CD4-positive, alpha-beta T cell treated with Interleukin-6 at 100 ng/mL for 8 hours (primary cell): ENCODE results near the gene FAM237A.

ENCODE experiments used
- DNase-seq: peaks from one replicate; pipeline ENCODE4 v3.0.0-alpha.2; 2020; ENCODE audit warnings: mixed read lengths, low spot score

FAM237A gene

DNA sequence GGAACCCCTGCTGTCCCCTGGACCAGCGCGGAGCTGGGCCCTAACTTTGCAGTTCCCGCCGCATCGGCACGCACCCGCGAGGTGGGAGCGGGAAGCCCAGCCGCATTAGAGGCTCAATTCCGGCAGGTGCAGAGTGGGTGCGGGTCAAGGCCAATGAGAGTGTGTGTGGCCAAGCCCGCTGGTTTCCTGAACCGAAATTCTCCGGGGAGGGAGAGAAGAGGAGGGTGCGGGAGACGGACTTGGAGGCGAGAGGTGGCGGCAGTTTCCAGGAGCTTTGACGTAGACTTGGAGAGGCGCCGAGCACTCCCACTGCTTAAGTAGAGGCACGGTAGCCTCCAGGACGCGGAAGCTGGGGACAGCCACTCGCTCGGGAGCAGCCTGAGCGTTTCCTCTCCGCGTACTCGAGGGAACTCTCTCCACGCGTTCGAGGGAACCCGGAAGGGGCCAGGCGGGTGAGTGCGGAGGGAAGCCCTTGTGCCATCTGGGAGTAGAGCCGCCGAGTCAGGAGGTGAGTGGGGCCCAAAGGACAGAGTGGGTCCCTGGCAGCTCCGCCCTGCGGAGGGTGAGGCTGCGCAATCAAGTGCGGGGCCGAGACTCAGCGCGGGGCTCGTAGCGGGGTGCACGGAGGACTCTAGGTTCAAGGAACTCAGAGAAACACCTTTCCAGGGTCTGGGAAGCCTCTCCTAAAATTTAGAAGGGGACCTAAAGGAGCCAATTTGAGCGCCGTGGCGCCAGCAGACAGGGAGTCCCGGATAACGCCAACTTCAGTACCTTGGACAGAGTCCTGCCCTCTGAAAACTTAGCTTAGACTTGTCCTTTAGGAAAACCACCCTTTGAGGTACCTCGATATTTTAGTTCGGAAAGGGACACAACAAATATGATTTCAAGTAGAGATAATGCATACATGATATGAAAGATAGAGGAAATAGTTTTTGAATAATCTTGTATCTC, at the start of gene FAM237A:
TSS of gene FAM237A (plus strand) at position 413 of the 951 bp plus-strand sequence. CDS start 1,750 bp downstream, outside the sequence.
- DNase-seq: no peak

- no peak for DNase-seq
These were observed 44.5 kb upstream of the FAM237A start for GRCh38 chr2:206597717-206598218.

GRCh38 chr2:206603243-206603642, 39.0 kb upstream of the FAM237A start:
- DNase-seq: no peak

DNA sequence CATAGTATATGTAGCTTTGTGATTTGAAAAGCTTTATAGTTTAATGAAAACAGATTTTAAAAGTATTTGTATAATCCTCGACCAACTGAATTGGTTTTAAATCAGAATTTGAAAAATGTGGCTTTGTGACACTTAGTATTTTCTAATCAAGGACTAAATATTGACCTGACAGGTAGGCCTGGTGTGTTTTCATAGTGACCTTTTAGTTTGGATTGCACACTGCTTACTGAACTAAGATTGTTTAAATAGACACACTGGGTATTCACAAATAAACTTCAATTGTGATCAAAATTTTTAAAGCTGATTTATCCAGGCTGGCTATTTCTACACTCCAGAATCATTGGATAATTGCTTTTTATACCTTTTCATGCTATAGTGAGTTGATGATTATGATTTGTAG, 31.8 kb upstream of the FAM237A start:
- DNase-seq: no peak

DNA sequence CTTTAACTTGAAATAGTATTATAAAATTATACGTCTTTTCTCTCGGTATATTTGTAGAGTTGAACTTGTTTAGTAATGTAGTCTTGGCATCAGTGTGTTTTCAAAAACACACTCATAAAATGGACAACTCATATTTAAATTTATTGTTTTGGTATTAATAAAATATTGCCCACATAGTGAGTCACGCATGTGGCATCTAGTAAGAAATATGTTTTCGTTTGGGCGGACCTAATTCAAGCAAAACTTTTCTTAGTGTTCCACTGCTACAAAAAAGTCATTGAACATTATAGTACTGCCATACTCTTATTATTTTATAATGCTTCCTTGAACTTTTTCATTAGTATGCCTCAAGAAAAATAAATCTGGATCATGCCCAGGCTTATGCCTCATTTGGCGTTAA, 31.1 kb upstream of the FAM237A start:
- DNase-seq: no peak

DNA sequence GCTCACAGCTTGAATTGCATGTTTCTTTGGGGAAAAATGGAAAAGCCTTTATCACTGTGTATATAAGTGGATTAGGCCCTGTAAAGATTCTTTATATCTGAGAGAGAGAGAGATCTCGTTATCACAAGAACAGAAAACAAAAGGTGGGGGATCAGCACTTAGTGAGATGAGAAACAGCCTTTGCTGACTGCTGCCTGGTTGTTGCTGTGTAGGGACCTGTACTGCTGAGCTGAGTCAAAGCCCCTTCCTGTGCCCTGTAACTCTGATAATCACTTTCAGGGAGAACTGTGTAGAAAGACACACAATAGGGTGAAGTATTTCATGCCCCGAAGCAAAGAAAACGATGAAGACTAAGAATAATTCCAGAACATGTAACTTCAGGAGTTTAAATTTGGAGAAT, 30.6 kb upstream of the FAM237A start:
- DNase-seq: no peak

- no peak for DNase-seq
These were observed 27.5 kb upstream of the FAM237A start for GRCh38 chr2:206614811-206615210.

GRCh38 chr2:206615417-206616089, 26.7 kb upstream of the FAM237A start:
- no peak for DNase-seq

DNA sequence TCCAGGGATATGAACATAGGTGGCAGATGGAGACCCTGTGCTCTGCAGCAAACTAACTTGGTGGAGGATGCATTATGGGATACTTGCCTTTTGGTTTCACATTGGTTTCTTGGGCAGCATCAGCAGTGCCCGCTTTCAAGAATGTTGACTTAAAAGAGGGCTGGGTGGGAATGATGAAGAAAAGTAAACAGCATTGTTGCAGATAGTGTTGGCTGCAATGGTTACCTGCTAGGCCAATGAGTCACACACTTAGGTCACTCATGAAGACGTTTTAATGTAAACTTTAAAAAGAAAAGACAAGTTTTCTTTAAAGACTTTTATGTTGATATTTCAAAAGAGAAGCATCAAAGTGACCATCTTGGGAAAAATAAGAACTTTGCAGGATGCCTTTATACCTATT, 26.1 kb upstream of the FAM237A start:
- DNase-seq: no peak

DNA sequence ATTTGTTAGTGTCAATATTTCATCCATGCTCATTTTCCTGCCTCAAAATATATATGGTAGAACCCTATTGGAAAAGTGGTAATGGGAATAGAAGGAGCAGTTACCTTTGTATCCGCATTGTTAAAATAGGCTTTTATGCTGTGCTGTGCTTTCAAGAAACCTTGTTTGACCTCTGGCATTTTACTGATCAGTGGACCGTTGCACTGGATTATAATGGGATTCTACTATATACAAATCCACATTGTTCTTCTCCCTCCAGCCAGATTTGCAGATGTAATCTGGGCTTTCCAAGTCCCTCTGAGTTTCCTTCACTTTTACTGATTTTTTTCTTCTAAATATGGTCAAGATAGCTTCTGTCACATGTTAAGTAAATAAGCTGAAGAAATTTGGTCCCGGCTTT, 23.3 kb upstream of the FAM237A start:
- no peak for DNase-seq

DNA sequence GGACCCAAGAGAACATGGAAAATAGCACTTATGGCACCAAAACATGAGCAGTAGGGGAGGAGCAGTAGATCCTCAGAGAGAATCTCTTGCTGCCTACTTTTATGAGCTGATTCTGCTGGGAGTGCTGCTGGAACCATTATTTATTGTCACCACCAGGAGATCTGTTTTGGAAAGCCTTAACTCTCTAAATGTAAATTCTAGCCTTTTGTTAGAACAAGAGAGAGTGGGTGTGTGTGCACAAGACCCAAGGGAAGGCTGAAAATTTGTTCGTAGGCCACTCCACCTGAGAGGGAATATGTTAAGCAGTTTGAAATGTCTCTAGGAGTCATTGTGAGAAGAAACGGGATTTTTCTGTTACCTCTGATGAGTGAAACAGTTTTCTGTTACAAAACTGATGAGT, 16.2 kb upstream of the FAM237A start:
- DNase-seq: no peak

- no peak for DNase-seq
These were observed 14.7 kb upstream of the FAM237A start for GRCh38 chr2:206627632-206628031.

- no peak for DNase-seq
These were observed 10.9 kb upstream of the FAM237A start for GRCh38 chr2:206631340-206631739.

GRCh38 chr2:206635015-206635414, 7.3 kb upstream of the FAM237A start:
- DNase-seq: no peak

GRCh38 chr2:206639636-206640035, 2.7 kb upstream of the FAM237A start:
- no peak for DNase-seq

- no peak for DNase-seq
These were observed 1.1 kb upstream of the FAM237A start for GRCh38 chr2:206641226-206641625.

GRCh38 chr2:206647985-206648384, 5.7 kb downstream of the FAM237A start:
- no peak for DNase-seq

- no peak for DNase-seq
These were observed 14.8 kb downstream of the FAM237A start for GRCh38 chr2:206657087-206657486.

DNA sequence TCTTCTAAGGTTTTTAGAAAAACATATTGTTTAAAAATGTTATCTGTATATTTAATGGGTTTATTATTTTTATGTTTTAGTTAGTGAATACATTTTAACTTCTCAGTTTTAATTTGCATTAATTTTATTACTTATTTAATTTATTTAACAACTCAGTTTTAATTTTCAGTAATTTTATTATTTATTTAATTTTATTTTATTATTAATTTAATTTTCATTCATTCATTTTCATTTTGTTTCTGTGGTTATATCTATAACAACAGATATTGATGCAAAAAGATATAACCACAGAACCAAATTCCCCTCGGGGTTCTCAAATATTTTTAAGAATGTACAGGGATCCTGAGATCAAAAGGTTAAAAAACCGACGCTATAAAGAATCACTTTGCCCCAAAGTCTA, 23.0 kb downstream of the FAM237A start:
- no peak for DNase-seq

DNA sequence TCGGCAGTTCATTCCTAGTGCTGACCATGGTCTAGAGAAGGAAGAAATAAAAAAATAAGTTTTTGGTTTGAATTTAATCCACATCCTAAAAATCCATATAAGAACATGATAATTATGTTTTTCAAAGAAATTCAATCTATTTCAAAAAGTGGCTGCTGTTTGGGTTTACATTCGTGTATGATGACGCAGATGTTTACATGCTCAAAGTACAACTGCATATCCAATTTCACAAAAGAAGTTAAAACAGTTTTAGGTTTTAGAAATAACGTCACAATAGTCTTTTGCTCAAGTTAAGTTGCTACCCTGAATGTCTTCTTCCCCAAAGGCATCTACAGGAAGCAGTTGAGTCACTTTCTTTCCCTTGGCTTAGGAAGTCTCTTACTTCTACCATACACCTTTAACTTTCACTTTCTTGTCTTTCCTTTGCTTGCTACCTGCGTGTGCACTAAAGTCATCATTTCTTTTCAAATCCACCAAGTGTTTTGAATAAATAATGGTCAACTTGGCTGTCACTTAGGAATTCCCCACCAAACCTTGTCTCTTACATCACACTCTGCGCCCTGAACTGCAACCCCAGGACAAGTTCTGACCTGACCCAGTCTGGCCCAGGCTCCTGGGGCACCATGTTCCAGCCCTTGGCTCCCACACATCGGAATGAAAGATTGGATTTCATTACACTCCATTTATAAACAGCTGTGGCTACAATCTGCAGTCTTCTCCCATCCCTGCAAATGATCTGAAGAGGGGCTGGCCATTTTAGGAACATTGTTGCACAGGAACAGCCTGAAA, 28.4 kb downstream of the FAM237A start:
- no peak for DNase-seq

GRCh38 chr2:206683546-206683945, 41.3 kb downstream of the FAM237A start:
- no peak for DNase-seq

DNA sequence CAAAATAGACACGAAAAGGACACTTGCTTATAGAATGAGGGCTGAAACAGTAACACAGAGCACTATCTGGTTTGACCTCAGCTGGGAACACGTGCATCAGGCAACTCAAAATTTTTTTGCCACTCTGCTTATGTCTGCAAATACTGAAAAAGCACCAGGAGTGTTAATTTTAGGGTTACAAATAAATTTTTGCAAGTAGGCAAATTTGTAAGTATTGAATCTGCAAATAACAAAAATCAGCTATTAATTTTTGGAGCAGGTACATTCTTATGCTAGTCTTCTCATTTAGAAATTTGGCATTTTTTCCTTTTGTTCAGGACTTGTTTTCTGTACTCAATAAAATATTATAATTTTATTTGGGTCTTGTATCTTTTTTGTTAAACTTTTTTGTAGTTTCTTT, 46.2 kb downstream of the FAM237A start:
- no peak for DNase-seq
